ENCODE data around the gene ZNF853.
"Not testable (repeated sequence)": the region's sequence is repeated elsewhere in the genome, so short reads cannot be mapped to it uniquely, and the experiment has no call there.

ZNF853 gene

GRCh38 chr7:6614953-6615722, at the start of gene ZNF853:
TSS of gene ZNF853 (plus strand) at chr7:6615610. CDS start at chr7:6616175, 565 bp downstream.
- in situ Hi-C loops (cut with MboI; ENCODE audit: low pct_unique_long_range_greater_than_20kb, low sequenced_read_pairs): no loop called here
- DNase-seq: no peak

GRCh38 chr7:6565655-6566054, 49.8 kb upstream of the ZNF853 start:
- DNase-seq: no peak
- in situ Hi-C loops (cut with MboI; ENCODE audit: low pct_unique_long_range_greater_than_20kb, low sequenced_read_pairs): no loop called here

- in situ Hi-C loops (cut with MboI; ENCODE audit: low pct_unique_long_range_greater_than_20kb, low sequenced_read_pairs): no loop called here
- no peak for DNase-seq
These were observed 47.5 kb upstream of the ZNF853 start for GRCh38 chr7:6567886-6568285.

GRCh38 chr7:6571160-6571779, 44.1 kb upstream of the ZNF853 start:
- no peak for DNase-seq
- in situ Hi-C loops (cut with MboI; ENCODE audit: low pct_unique_long_range_greater_than_20kb, low sequenced_read_pairs): no loop called here

- in situ Hi-C loops (cut with MboI; ENCODE audit: low pct_unique_long_range_greater_than_20kb, low sequenced_read_pairs): no loop called here
- DNase-seq: no peak
These were observed 40.0 kb upstream of the ZNF853 start for GRCh38 chr7:6575281-6576023.

- in situ Hi-C loops (cut with MboI; ENCODE audit: low pct_unique_long_range_greater_than_20kb, low sequenced_read_pairs): no loop called here
- no peak for DNase-seq
These were observed 39.2 kb upstream of the ZNF853 start for GRCh38 chr7:6576024-6576866.

GRCh38 chr7:6576867-6577368, 38.5 kb upstream of the ZNF853 start:
- in situ Hi-C loops (cut with MboI; ENCODE audit: low pct_unique_long_range_greater_than_20kb, low sequenced_read_pairs): not testable (repeated sequence)
- DNase-seq: peak; percentile 42

GRCh38 chr7:6577369-6578113, 37.9 kb upstream of the ZNF853 start, which contains the start of gene ZDHHC4:
TSS of gene ZDHHC4 (plus strand) at chr7:6577454. CDS start at chr7:6580562, 3,108 bp downstream.
- in situ Hi-C loops (cut with MboI; ENCODE audit: low pct_unique_long_range_greater_than_20kb, low sequenced_read_pairs): no loop called here
- peak; percentile 91 for DNase-seq

GRCh38 chr7:6578114-6579084, 37.0 kb upstream of the ZNF853 start:
- in situ Hi-C loops (cut with MboI; ENCODE audit: low pct_unique_long_range_greater_than_20kb, low sequenced_read_pairs): no loop called here
- no peak for DNase-seq

GRCh38 chr7:6579446-6579845, 36.0 kb upstream of the ZNF853 start:
- DNase-seq: peak; percentile 37
- in situ Hi-C loops (cut with MboI; ENCODE audit: low pct_unique_long_range_greater_than_20kb, low sequenced_read_pairs): no loop called here

GRCh38 chr7:6585746-6586432, 29.5 kb upstream of the ZNF853 start:
- in situ Hi-C loops (cut with MboI; ENCODE audit: low pct_unique_long_range_greater_than_20kb, low sequenced_read_pairs); DNase-seq: not testable (repeated sequence)

GRCh38 chr7:6588566-6588965, 26.8 kb upstream of the ZNF853 start:
- in situ Hi-C loops (cut with MboI; ENCODE audit: low pct_unique_long_range_greater_than_20kb, low sequenced_read_pairs): no loop called here

GRCh38 chr7:6589151-6589828, 26.1 kb upstream of the ZNF853 start:
- in situ Hi-C loops (cut with MboI; ENCODE audit: low pct_unique_long_range_greater_than_20kb, low sequenced_read_pairs): no loop called here
- no peak for DNase-seq

More at GRCh38 chr7:6588566-6588965, 26.8 kb upstream of the ZNF853 start:
- no peak for DNase-seq

GRCh38 chr7:6589829-6590644, 25.4 kb upstream of the ZNF853 start, which contains the start of gene INTS15:
TSS of gene INTS15 (plus strand) at chr7:6590021. CDS start at chr7:6590284, 263 bp downstream.
- in situ Hi-C loops (cut with MboI; ENCODE audit: low pct_unique_long_range_greater_than_20kb, low sequenced_read_pairs): no loop called here
- peak; percentile 74 for DNase-seq

- in situ Hi-C loops (cut with MboI; ENCODE audit: low pct_unique_long_range_greater_than_20kb, low sequenced_read_pairs): no loop called here
These were observed 24.7 kb upstream of the ZNF853 start for GRCh38 chr7:6590645-6591110.

More at GRCh38 chr7:6590645-6591110, 24.7 kb upstream of the ZNF853 start:
- DNase-seq: no peak

All from KBM-7 (cell line).